Muscle of back (tissue), 11 donors: ENCODE measurements around the gene OR4E1. TPM values are rescaled to one million over a fixed set of nuclear protein-coding genes. Genes with fewer than 3 reads are reported as not detected.
"Not testable (repeated sequence)": the region's sequence is repeated elsewhere in the genome, so short reads cannot be mapped to it uniquely, and the experiment has no call there.

Experiments used
- DNase-seq, 3 donors: peaks; one replicate each; pipeline versions ENCODE4 v3.0.0 to v3.0.0-alpha.2; 2013
- polyA plus RNA-seq, 10 donors: library from polyadenylated mRNA; unstranded; fragments of 120-200 nt; gene quantifications; one replicate each; pipeline ENCODE4 v1.2.1, GENCODE V29; 2013; ENCODE audit not compliant: insufficient read length in 10 of 10

The OR4E1 gene
- polyA plus RNA-seq, 10 donors: 0.05 to 0.06 TPM; not detected in 8

DNA sequence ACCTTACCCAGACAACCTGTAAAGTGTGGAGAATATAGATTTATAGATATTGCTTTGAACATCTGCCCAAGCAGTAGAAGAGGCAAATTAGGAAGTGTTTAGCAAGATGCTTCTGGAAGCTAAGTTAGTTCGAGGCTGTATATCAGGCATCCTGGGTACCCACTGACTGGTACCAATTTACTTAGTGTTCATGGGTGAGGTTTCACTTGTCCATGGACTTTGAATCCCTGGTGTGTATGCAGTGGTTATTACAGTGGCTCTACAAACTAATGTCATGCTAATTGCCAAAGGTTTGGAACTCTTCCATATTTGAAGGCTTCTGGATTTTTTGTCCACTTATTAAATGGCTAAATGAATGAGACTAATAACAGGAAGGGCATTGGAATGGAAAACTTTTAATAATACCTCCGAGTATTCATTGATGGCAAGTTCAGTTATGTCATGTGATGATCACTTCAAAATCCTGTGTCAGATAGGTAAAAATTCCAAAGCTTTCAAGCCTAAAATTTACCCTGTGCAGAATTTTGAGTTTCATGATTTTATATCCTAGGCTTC is 20.2 kb downstream of the OR4E1 start, which contains the start of gene OR4E2:
Gene OR4E2 (plus strand): TSS at position 505 of the 555 bp plus-strand sequence. CDS start 11,248 bp downstream, outside the sequence.
- DNase-seq: no peak

DNA sequence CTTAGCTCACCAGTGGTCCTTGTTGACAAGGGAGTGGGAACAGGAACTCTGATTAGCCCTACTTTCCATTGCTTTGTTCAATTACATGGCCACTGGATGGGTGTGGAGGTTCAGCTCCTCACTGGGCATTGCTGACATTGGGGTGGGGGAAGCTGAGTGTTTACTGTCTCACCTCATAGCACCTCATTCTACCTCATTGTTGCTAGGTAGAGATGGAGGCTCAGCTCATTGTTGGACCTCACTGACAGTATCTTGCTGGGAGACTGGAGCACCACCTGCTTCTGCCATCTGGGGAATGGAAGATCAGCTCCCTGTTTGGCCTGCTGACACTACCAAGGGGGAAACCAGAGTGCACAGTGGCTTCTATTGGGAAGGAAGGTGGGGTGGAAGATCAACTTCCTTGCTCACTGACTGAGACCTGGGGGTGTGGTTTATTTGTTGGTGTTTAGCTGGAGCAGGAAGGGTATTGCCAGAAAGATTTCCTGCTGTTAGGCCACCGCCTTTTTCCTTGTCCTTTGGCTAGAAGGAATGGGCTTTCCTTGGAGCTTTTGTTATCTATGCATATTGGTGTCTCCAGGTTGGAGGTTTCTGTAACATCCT is 21.3 kb downstream of the OR4E1 start:
- no peak for DNase-seq

- DNase-seq: no peak
These were observed 26.2 kb downstream of the OR4E1 start for GRCh38 chr14:21647380-21647779.

GRCh38 chr14:21643407-21643806 is 30.2 kb downstream of the OR4E1 start:
- DNase-seq: no peak

DNA sequence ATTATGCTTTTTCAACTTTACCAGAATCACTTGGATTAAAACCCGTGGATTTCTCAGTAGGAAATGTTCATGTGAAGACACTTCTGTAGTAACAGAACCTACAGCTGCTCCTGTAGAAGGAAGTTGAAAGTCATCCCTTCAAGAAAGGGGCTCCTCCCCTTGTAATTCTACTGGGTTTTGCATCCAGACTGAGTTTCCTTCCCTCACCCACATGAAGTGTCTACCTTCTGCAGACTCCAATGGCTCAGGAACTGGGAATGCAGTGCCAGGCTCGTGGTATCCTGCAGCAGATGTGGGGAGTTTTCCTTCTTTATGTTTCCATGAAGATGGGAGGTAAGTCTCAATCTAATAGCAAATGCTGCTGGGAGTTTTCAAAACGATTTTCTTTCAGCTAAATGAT is 30.9 kb downstream of the OR4E1 start:
- no peak for DNase-seq

- DNase-seq: no peak
These were observed 38.8 kb downstream of the OR4E1 start, which contains the start of gene OR10G2 for GRCh38 chr14:21634840-21635239. Gene OR10G2 (minus strand): TSS chr14:21634940. CDS start chr14:21634842, 98 bp downstream.

DNA sequence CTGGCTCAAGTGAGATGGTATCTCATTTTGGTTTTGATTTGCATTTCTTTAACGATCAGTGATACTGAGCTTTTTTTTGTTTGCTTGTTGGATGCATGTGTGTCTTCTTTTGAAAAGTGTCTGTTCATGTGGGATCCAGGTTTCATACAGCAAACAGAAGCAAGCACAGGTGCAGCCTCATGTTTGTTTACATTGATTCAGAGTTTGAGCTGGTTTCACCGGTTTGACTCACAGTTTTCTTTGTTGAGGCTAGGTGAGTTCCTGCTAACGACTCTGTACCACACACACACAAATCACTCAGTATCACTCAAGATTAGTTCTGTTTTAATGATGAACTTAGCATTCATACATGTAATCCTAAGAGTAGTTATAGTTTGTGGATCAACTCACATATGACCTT is 42.5 kb downstream of the OR4E1 start:
- DNase-seq: no peak

- not testable (repeated sequence) for DNase-seq
These were observed 43.1 kb downstream of the OR4E1 start for GRCh38 chr14:21630503-21630902.

DNA sequence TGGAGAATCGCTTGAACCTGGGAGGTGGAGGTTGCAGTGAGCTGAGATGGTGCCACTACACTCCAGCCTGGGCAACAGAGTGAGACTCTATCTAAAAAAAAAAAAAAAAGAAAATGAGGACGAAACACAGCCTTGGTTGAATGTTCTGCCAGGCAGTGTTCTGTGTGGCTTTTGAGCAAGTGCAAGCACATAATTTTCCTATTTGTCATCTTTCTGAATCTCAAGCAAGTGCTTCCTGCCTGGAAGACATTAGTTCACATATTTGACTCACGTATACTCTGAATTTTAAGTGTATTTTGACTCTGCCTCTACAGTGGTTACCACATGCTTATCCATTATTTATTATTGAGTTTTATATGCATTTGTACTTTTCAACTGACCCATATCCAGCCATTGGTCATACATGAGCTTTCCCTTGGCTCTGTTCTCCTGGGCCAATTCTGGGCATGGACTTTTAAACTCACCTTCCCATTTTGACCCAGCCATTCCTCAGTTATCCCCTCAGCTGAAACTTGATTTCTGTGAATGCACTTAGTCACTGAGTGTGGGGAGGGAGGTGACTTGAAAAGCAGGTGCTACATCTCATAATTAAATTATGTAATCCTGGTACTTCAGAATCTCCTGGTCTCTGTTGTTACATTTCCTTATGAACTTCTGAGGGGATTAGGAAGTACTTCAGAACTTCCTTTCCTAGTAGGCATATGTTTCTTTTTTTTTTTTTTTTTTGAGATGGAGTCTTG is 47.0 kb downstream of the OR4E1 start:
- DNase-seq: no peak

Other genes with a start within 250 kb of the OR4E1 start
- 10 to 100 TPM; 34.8 to 47.0 (median 39.2) TPM for gene CHD8, start 217.7 kb downstream of the OR4E1 start, polyA plus RNA-seq
- gene RAB2B, start 196.9 kb downstream of the OR4E1 start, polyA plus RNA-seq: 10 to 100 TPM; 19.0 to 29.2 (median 21.8) TPM
- gene TOX4, start 196.6 kb downstream of the OR4E1 start, polyA plus RNA-seq: 10 to 100 TPM; 34.8 to 46.7 (median 43.6) TPM
- gene METTL3, start 162.5 kb downstream of the OR4E1 start, polyA plus RNA-seq: 10 to 100 TPM; 34.4 to 70.4 (median 44.6) TPM
- 10 to 100 TPM; 10.7 to 16.6 (median 14.7) TPM for gene SALL2, start 147.5 kb downstream of the OR4E1 start, polyA plus RNA-seq
- gene OR10G3, start 93.7 kb downstream of the OR4E1 start, polyA plus RNA-seq: not detected
- not detected for gene OR10G2, start 38.9 kb downstream of the OR4E1 start, polyA plus RNA-seq
- gene OR4E2, start 20.0 kb downstream of the OR4E1 start, polyA plus RNA-seq: not detected